HEK293T (cell line): ENCODE measurements around the gene CYP3A5.
"Not testable (repeated sequence)": the region's sequence is repeated elsewhere in the genome, so short reads cannot be mapped to it uniquely, and the experiment has no call there.

Source experiments
- CTCF ChIA-PET: fragments of 350-600 bp; formaldehyde crosslinking; extraction: SDS; loops from one replicate; lab custom pipeline; 2021; ENCODE audit warnings: antibody characterized with exemption, inconsistent platforms; lab: Yijun Ruan, JAX
- POLR2A ChIA-PET: fragments of 350-600 bp; formaldehyde crosslinking; extraction: SDS; loops from one replicate; lab custom pipeline; 2020; ENCODE audit warnings: antibody characterized with exemption, inconsistent platforms; lab: Yijun Ruan, JAX
- DNase-seq: peaks from one replicate; pipeline ENCODE4 v3.0.0; 2012; ENCODE audit warnings: mixed read lengths; ENCODE audit errors: extremely low spot score
- ARNT ChIP-seq: fragments of 450-650 bp; IDR thresholded peaks from 2 replicates; pipeline ENCODE4 v1.6.1; 2017; ENCODE audit warnings: mild to moderate bottlenecking
- BHLHE40 ChIP-seq: fragments of 450-650 bp; IDR thresholded peaks from 2 replicates; pipeline ENCODE4 v1.6.1; 2016; ENCODE audit warnings: mild to moderate bottlenecking, moderate library complexity, borderline replicate concordance
- CTBP1 ChIP-seq: fragments of 450-650 bp; IDR thresholded peaks from 2 replicates; pipeline ENCODE4 v1.6.1; 2016; ENCODE audit warnings: borderline replicate concordance
- ELF4 ChIP-seq: fragments of 450-650 bp; IDR thresholded peaks from 2 replicates; pipeline ENCODE4 v1.6.1; 2017; ENCODE audit warnings: antibody characterized with exemption
- FOXA1 ChIP-seq: fragments of 450-650 bp; IDR thresholded peaks from 2 replicates; pipeline ENCODE4 v1.6.1; 2016; ENCODE audit warnings: mild to moderate bottlenecking
- FOXK2 ChIP-seq: fragments of 450-650 bp; IDR thresholded peaks from 2 replicates; pipeline ENCODE4 v1.6.1; 2016; ENCODE audit warnings: mild to moderate bottlenecking
- FOXM1 ChIP-seq: fragments of 450-650 bp; IDR thresholded peaks from 2 replicates; pipeline ENCODE4 v1.6.1; 2017; ENCODE audit warnings: mild to moderate bottlenecking, borderline replicate concordance
- HDGF ChIP-seq: fragments of 450-650 bp; IDR thresholded peaks from 2 replicates; pipeline ENCODE4 v1.6.1; 2017; ENCODE audit warnings: antibody characterized with exemption, borderline replicate concordance
- L3MBTL2 ChIP-seq: fragments of 450-650 bp; conservative IDR thresholded peaks from 2 replicates; pipeline ENCODE4 v1.6.1; 2016; ENCODE audit warnings: mild to moderate bottlenecking
- LEF1 ChIP-seq: fragments of 450-650 bp; IDR thresholded peaks from 2 replicates; pipeline ENCODE4 v1.6.1; 2017; ENCODE audit warnings: mild to moderate bottlenecking, borderline replicate concordance
- NFRKB ChIP-seq: fragments of 450-650 bp; IDR thresholded peaks from 2 replicates; pipeline ENCODE4 v1.6.1; 2016; ENCODE audit warnings: mild to moderate bottlenecking, moderate library complexity
- SP1 ChIP-seq: fragments of 450-650 bp; IDR thresholded peaks from 2 replicates; pipeline ENCODE4 v1.6.1; 2017
- SUZ12 ChIP-seq: fragments of 450-650 bp; IDR thresholded peaks from 2 replicates; pipeline ENCODE4 v1.6.1; 2016; ENCODE audit warnings: mild to moderate bottlenecking
- TARDBP ChIP-seq: fragments of 450-650 bp; IDR thresholded peaks from 2 replicates; pipeline ENCODE4 v1.6.1; 2016
- ZNF384 ChIP-seq: fragments of 450-650 bp; IDR thresholded peaks from 2 replicates; pipeline ENCODE4 v1.6.1; 2016
- TF ChIP-seq, protein P1 (sequence below): fragments of 450-650 bp; IDR thresholded peaks from 2 replicates; pipeline ENCODE4 v1.6.1; 2016

CYP3A5 gene

DNA sequence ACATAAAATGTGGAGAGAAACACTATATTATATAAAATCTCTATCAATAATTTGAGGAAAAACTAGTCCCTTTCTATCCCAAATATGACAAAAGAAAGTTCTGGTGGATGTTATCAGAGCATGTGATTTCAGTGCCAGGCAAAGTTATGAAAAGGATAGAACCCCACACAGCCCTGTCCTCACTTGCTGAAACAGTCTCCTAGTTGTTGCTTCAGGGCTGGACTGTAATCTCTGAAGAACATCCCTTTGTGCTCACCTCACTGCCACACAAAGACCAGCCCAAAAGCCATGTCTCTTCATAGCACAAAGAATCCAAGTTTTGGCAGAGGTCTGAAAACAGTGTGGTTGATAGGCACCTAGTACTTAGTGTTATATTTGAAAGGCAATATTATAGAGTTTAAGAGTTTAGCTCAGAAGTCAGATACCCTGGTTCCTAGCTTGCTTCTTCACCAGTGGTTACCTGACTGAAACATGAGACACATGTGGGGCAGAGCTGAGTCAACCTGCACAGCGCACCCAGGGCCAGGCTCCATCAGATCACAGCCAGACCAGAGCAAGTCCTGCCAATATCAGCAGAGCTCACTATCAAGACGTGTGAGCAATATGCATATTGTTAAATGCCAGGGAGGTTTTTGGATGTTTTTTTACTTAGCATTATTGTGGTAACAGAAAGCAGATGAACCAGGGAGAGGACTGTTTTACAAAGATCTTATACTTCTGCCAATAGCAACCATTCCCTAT lies 30.2 kb upstream of the CYP3A5 start:
- POLR2A ChIA-PET, result no interaction called here
- CTCF ChIA-PET, result no interaction called here
- TF ChIP-seq BHLHE40 (no peak), FOXA1 (no peak), ELF4 (no peak), FOXK2 (no peak), CTBP1 (no peak)
- no peak for DNase-seq

DNA sequence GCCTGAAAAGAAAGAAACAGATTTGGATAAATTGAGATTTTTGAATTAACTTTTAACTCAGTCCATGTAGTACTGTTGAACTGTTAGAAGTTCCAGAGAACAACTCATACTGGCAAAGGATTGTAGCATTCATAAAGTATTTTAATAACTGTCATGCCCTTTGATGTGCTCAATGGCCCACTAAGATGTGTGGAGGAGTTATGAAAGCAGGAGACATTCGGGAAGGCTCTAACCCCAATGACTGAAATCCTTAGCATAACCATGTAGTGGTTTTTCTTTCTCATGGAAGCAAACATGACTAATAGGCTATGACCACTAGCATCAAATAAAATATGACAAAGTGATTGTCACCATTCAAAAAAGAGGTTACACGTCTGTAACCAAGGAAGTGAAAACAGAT lies 29.5 kb upstream of the CYP3A5 start:
- POLR2A ChIA-PET, result no interaction called here
- no peak for DNase-seq
- CTCF ChIA-PET, result no interaction called here
- TF ChIP-seq ZNF384 (no peak), NFRKB (no peak), HDGF (no peak), FOXM1 (no peak)

DNA sequence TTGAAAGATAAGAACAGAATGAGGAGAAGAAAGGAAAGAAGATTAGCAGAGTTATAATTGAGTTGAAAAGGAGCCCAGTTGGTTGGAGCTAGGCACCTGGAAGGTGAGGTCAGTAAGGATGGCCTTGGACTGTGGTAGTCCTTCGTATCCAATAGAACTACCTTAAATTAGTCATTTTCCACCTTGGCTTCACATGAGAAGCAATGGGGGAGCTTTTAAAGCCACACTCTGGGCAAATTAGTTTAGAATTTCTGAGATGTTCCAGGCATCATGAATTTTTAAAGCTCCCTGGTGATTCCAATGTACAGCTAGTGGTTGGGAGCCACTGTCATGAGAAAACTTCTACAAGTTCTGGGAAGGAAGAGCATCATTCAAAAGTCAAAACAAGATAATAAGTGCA lies 27.3 kb upstream of the CYP3A5 start:
- CTCF ChIA-PET, result no interaction called here
- no peak for TF ChIP-seq NFRKB
- no peak for TF ChIP-seq TARDBP
- no peak for TF ChIP-seq FOXA1
- TF ChIP-seq ZNF384, result no peak
- no peak for TF ChIP-seq ARNT
- no peak for TF ChIP-seq SUZ12
- TF ChIP-seq ELF4, result no peak
- no peak for TF ChIP-seq HDGF
- no peak for DNase-seq
- POLR2A ChIA-PET, result no interaction called here

DNA sequence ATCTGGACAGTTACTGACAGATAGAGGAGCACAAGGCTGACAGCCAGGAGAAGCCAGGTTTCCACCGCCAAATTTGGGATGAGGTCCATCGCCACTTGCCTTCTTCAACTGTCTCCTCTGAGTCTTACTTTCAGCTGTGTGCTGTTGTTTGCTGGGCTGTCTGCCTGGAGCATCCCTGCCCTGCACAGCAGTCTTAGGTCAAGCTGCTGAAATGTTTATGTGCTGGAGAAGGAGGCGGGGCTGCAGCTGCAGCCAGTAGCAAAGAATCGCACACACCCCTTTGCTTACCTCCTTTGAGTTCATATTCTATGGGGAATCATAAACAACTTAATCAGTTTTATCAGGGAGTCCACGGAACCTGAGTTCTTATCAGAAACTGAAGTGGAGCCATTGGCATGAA lies 20.1 kb upstream of the CYP3A5 start:
- POLR2A ChIA-PET, result no interaction called here
- TF ChIP-seq FOXA1, result no peak
- no peak for TF ChIP-seq ZNF384
- TF ChIP-seq NFRKB, result no peak
- TF ChIP-seq TARDBP, result no peak
- CTCF ChIA-PET, result no interaction called here
- DNase-seq, result no peak

DNA sequence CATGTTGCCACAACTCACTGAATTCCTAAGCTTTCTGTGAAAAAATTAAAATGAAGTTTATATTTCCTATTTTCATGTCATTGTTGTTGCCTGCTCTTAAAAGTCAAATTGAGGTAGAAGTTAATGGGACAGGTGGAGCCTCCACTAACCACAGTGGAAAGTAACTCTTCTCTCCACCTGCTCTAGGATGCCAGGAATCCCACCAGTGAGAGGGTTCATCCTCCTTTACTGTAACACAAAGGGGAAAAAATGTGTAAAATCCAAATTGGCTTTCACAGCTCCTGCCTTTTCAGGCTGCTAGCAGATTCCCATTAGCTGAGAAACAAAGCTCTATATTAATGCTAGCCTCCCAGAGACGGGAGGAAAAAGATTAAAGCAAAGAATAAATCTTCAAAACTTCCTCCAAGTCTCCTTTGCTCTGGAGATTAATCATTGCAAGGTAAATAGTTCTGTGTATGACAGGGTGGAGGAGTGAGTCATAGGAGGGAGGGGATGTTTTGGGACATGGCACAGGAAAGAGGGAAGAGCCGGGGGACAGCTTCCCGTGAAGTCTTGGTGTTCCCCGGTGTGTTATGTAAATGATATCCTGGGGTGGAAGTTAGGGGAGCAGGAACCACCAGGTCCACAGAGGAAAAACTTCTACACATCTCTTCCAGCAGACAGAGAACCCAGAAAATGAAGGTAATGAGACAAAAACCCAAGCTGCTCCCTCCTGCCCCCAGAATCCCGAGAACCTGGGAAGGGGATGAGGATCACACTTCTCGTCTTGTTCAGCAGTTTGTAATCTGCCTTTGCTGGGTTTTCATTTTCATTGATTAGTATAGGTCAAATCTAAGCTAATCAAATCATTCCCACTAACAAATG lies 19.3 kb upstream of the CYP3A5 start:
- POLR2A ChIA-PET, CTCF ChIA-PET, DNase-seq: not testable (repeated sequence)

DNA sequence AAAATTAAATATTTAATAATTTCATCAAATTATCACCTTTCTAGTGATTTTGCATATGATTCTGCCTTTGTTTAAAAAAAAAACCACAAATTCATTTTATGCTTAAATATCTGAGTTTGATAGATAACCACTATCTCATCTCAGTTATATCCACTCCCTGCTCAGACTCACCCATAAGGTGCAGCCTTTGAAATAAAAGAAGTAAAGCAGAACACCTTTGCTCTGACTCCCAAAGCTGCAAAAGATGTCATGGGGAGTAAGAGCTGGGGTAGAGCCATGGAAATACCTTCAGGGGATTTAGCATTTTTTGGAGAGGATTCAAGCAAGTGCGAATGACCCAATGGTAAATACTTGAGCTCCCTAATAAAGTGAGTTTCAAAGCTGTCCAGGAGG lies 15.1 kb upstream of the CYP3A5 start:
- POLR2A ChIA-PET, result no interaction called here
- CTCF ChIA-PET, result no interaction called here
- no peak for TF ChIP-seq LEF1
- TF ChIP-seq ELF4, result no peak
- TF ChIP-seq TARDBP, result no peak
- TF ChIP-seq L3MBTL2, result no peak
- no peak for TF ChIP-seq NFRKB
- TF ChIP-seq SP1, result no peak
- TF ChIP-seq FOXK2, result no peak
- TF ChIP-seq BHLHE40, result no peak
- no peak for TF ChIP-seq ARNT
- TF ChIP-seq, protein P1, sequence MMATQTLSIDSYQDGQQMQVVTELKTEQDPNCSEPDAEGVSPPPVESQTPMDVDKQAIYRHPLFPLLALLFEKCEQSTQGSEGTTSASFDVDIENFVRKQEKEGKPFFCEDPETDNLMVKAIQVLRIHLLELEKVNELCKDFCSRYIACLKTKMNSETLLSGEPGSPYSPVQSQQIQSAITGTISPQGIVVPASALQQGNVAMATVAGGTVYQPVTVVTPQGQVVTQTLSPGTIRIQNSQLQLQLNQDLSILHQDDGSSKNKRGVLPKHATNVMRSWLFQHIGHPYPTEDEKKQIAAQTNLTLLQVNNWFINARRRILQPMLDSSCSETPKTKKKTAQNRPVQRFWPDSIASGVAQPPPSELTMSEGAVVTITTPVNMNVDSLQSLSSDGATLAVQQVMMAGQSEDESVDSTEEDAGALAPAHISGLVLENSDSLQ, result no peak
- no peak for DNase-seq

DNA sequence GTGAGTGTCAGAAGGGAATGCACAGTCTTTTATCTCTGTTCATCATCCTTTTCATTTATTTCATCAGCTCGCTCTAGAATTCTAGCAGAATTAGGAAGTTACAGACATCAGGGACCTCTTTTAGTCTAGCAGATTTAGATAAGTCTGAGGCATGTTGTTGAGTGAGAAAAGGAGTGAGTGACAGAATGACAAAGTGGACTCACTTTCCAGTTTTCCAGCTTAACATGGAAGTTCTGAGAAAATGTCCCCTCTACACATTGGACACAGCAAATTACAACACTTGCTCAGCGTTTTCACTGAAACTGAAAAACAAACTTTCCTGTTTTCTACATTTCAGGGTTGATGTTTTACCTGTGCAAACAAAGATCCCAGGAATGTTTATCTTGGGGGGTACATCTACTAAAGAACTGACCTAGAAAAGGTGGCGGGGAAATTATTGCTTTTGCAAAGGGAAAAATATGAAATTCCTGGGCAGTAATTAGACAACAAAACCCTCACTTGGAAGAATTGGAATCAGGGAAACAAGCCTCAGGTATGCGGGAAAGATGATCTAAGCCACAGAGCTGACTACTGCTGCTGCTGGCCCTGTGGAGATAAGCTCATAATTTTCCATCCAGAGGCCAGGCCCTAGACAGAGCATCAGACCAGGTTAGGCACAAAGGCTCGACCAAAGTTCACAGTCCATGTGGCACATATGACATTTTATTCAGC lies 14.6 kb upstream of the CYP3A5 start:
- POLR2A ChIA-PET, result interaction anchor here (1.0 kb wide), 1 partner anchor 78 kb away, joined by 4 read pairs; the partner anchor contains the start of gene ZSCAN25
- no peak for DNase-seq
- TF ChIP-seq NFRKB, result no peak
- CTCF ChIA-PET, result no interaction called here

DNA sequence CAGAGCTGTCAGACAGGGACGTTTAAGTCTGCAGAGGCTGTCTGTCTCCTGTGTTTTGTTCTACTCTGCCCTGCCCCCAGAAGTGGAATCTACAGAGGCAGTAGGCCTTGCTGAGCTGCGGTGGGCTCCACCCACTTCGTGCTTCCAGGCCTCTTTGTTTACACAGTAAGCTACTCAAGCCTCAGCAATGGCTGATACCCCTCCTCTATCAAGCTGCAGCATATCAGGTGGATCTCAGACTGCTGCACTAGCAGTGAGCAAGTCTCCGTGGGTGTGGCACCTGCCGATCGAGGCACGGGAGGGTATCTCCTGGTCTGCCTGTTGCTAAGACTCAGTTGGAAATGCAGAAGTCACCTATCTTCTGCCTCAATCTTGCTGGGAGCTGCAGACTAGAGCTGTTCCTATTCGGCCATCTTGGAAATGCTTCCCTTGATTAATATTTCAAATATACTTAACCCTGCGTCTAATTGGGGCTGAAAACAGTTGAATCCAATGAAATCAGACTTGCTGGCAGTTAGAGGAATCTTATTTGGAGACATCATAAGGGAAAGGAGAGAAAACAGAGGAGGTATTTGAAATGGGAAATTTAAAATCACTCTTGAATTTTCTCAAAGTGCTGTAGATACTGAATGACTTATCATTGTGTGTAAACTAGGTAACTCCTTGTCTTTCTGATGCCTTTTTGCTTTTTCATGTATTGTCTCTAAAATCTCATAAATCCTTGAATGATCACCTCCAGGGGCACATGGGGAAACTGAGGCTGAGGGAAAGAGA lies 13.8 kb upstream of the CYP3A5 start:
- POLR2A ChIA-PET, result interaction anchor here (1.0 kb wide), 1 partner anchor 77 kb away, joined by 4 read pairs; the partner anchor contains the start of gene ZSCAN25
- peak; percentile 8 for DNase-seq
- TF ChIP-seq ELF4, result no peak
- no peak for TF ChIP-seq BHLHE40
- no peak for TF ChIP-seq FOXK2
- TF ChIP-seq, protein P1, result no peak
- CTCF ChIA-PET, result no interaction called here
